Renal cortex interstitium (tissue), 11 donors: ENCODE results near the gene CNTNAP2. TPM values are rescaled to one million over a fixed set of nuclear protein-coding genes. Genes with fewer than 3 reads are reported as not detected.
A peak's percentile ranks its signal among the peaks of the same experiment; 100 is the strongest.

Experiments used
- DNase-seq, 11 donors: peaks; one replicate each; pipeline ENCODE4 v3.0.0-alpha.2; 2013; ENCODE audit warnings: low read depth in 9 of 11, low spot score in 4 of 11; ENCODE audit errors: extremely low read depth in 1 of 11
- polyA plus RNA-seq, 3 donors: library from polyadenylated mRNA; unstranded; fragments of 120-200 nt; gene quantifications; one replicate each; pipeline ENCODE4 v1.2.1, GENCODE V29; 2013; ENCODE audit not compliant: insufficient read length in 3 of 3

CNTNAP2 gene
- polyA plus RNA-seq, 3 donors: 25.6 to 29.3 (median 26.6) TPM

DNA sequence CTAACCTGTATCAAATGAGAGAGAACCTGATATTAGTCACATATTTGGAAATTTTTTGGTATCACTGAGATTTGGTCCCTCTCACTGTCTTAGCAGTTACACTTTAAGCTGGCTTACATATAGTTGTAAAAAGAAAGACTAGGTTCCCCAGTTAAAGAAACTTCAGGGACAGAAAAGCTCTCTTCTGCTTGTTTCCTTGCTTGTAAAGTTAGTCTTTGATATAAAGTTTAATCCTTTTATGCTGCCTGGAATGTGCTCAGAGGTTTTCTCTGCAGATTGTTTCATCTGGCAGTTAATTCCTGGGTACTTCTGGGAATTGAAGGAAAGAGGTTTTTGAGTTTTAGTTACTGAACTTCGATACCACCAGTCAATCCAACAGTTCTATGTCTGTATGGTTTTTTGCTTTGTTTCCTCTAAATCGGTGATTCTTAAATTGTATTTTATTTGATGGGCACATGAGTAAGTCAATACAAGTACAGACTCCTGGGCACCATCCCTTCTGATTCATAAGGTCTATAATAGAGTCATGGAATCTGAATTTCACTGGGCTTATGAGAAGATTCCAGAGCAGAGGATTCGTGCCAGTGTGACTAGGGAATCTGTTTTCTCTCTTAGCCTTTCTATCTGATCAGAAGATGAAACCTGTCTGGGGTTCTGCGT lies 1393.1 kb downstream of the CNTNAP2 start:
- DNase-seq: no peak

DNA sequence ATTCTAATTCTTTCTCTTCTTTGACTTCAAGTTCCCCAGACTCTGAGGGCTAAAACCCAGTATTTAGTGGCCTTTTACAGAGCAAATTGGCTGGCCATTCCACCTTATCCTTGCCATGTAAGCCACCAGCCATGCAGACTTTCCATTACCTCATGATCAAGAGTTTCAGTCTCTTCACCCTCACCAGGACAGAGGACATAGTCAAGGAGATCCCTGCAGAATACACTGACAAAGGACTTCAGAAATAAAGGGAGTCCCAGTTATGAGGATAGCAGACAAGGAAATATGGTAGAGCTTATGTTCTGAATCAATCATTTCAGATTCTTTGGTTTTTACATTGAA lies 1393.6 kb downstream of the CNTNAP2 start:
- DNase-seq: no peak

DNA sequence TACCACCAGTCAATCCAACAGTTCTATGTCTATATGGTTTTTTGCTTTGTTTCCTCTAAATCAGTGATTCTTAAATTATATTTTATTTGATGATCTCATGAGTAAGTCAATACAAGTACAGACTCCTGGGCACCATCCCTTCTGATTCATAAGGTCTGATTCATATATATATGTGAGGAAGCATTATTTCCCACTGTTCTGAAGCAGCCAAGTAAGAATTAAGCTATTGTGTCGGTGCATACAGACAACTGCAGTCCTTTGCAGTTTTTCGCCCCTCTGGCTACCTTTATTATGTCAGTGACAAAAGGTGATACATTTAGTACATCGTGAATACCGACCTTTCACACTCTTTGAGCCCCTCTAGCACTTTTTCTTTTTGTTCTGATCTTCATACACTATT lies 1394.3 kb downstream of the CNTNAP2 start:
- no peak for DNase-seq

DNA sequence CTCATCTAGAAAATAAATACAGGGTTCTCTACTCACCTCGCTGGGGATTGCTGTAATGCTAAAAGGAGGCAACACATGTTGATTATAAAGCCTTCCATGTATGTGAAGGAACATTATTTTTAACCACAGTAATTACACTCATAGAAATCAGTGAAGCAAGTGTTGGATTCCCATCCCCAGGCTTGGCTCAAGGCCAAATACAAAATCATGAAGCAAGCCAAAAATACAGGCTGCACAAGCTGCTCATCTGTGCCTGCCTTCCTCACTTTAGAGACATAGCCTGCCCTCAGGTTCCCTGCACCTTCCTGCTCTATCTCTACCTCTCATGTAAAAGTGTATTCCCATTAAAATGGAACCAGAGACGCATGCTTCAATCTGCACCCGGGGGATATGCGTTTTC lies 1396.8 kb downstream of the CNTNAP2 start:
- no peak for DNase-seq

DNA sequence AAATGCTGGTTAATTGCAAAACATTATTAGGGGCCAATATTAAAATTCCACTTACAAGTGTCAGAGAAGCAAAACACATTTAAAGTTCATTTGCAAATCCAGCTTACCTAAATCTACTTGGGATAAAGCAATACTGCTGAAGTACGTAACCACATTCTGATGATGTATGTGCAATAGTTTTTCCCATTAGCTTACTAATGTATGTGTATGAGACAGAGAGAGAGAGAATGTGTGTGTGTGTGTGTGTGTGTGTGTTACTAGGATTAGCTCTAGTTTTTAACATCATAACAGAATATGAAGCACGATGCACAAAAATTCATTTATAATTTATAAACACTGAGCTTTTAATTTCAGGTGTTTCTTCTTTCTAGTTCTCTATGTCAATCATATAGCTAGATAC lies 1399.8 kb downstream of the CNTNAP2 start:
- DNase-seq: no peak

DNA sequence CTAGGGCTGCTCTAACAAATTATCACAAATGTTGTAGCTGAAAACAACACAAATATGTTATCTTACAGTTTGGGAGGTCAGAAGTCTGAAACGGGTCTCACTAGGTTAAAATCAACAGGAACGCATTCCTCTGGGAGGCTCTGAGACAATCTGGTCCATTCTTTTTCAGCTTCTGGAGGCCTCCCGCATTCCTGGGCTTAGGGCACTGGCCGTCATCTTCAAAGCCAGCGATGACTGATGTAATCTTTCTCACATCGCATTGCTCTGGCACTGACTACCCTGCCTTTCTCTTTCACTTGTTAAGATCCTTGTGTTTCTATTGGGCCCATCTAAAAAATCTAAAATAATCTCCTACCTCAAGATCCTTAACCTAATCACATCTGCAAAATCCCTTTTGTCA lies 1402.5 kb downstream of the CNTNAP2 start:
- no peak for DNase-seq

DNA sequence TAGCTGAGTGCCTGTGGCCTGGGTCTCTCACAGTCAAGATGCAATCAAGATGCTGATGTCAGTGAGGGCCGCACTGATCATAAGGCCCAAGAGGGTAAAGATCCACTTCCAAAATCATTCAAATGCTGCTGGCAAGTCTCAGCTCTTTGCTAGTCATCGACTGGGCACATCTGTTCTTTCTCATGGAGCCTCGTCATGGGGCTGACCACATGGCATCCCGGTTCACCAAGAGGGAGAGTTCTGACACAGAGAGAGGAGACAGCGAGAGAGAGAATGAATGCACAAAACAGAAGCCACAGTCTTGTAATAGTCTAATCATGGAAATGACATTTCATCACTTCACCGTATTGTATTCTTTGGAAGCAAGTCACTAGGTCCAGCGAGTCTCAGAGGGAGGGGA lies 1406.5 kb downstream of the CNTNAP2 start:
- DNase-seq: no peak

DNA sequence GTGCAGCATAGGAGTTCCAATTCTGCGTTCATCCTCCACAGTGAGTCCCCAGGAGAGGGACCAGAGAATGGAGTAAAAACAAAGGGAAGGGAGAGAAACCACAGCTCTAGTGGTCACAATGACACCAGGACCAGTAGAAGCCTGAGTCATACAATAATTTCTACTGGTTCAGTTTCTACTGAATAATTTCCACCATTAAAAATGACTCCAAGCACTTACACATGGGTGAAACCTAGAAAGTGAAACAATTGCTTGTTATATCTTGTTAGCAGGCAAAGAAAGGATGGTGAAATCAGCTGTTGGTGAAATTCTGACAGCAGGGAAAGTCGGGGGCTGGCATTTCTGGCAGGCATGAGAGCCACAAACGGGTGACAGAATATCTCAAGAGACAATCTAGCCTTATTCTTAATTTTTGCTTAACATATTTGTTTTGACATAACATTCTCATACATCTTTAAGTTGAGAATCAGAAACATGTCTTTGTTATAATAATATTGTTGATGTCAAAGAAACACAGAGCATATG lies 1408.2 kb downstream of the CNTNAP2 start:
- DNase-seq: no peak

DNA sequence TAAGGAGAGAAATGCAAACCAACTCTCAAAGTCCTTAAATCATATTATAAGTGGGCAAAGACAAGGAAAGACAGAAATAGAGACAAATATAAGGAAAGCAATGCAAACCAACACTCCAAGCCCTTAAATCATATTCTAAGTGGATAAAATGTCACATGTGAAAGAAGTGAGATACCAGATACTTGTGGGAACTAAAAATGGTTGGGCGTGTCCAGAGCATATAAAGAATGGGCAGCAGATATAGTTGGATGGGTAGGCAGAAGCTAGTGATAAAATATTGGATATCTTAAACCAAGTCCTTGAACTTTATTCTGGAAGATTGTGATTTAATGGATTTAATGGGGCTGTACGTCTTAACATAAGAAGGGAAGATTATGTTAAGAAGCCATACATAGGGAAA lies 1408.7 kb downstream of the CNTNAP2 start:
- no peak for DNase-seq

DNA sequence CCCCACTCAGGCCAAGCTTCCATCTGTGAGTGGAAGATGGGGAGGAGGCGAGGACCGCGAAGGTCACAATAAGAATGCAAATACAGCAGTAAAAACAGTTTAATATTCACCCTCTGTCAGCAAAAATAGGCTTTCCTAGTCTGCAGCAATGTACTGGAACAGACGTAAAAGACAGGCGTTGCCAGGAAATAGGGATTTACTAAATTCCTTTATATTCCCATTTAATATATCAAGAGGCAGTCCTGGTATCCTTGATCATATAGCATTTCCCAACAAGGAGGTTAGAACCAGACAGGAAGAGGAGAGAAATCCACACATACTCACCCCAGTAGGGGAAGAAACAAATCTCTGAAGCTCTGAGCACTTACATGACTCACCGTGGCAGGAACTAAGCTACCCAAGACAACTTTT lies 1419.1 kb downstream of the CNTNAP2 start:
- DNase-seq: no peak

DNA sequence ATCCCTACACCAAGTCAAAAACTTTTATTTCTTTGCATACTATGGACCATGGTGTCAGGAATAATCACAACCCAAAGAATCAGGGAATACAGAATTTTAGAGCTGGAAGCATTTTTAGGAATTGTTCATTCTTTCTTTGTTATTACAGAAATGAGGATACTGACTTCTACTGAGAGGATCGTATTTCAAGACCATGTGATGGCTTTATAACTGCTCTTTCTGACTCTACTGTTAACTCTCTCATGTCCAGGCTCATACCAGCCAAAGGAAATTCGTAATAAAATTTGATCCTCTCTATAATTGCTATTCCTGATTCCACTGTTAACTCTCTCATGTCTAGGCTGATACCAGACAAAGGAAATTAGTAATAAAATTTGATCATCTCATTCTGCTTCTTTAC lies 1423.1 kb downstream of the CNTNAP2 start:
- DNase-seq: no peak

DNA sequence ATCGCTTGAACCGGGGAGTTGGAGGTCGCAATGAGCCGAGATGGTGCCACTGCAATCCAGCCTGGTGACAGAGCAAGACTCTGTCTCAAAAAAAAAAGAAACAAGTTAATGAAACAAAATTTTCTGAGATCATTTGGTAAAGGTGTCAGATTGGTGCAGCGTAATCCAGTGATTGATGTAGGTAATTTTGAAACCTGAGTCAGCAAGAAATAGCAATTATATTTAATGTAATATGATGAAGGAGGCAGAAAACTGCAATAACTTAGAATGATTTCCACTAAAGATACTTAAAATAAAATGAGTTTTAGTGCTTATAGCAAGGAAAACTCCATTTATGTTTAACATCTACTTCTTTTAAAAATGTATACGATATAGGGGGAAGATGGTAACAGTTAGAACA lies 1424.1 kb downstream of the CNTNAP2 start:
- no peak for DNase-seq

DNA sequence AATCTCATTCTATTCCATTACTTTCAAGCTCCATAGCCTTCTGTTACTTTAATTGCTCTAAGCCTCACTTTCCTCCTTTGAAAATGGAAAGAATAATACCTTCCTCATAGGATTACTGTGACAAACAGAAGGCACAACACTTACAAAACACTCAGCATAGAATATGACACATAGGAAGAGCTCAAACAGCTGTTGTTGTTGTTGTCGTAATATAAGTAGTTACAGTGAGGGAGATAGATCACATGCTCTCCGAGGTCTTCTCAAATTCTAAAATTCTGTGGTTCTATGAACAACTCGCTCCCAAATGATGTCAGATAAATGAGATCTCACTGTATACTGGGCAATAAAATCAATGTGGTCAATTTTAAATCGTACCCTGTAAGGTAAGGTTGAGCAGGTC lies 1424.7 kb downstream of the CNTNAP2 start:
- DNase-seq: no peak

DNA sequence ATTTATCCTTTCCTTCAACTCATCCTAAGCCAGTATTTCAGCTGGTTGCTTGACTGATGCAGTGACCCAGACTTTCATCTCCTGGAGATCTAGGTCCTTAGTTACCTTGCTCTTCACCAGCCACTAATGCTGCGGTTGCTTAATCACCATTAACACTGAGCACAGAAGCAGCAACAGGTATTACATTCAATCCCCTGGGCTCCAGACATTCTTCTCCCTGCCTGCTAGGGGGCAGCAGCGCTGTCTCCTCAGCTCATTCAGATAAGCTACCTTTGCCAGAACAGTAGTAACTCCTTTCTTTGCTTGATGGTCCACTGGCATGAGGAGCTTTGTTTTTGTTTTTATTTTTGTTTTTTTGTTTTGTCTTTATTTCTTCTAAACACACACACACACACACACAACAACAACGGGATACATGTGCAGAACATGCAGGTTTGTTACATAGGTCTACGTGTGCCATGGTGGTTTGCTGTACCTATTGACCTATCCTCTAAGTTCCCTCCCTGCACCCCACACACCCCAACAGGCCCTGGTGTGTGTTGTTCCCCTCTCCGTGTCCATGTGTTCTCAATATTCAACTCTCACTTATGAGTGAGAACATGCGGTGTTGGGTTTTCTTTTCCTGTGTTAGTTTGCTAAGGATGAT lies 1430.8 kb downstream of the CNTNAP2 start:
- peak in 1 of 11 donors; percentile 21 for DNase-seq

DNA sequence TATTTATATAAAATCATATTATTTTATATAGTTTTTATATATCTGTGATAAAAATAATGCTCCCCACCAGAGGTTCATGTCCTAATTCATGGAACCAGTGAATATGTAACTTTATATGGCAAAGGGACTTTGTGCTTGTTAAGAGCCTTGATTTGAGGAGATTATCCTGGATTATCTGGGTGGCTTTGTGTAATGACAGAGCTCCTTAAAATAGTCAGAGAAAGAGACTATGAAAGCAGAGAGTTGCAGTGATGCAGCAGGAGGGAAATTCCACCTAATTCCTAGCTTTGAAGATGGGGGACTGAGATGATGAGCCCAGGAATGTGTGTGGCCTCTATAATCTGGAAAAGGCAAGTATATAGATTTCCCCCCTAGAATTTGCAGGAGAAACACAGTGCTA lies 1439.7 kb downstream of the CNTNAP2 start:
- no peak for DNase-seq

DNA sequence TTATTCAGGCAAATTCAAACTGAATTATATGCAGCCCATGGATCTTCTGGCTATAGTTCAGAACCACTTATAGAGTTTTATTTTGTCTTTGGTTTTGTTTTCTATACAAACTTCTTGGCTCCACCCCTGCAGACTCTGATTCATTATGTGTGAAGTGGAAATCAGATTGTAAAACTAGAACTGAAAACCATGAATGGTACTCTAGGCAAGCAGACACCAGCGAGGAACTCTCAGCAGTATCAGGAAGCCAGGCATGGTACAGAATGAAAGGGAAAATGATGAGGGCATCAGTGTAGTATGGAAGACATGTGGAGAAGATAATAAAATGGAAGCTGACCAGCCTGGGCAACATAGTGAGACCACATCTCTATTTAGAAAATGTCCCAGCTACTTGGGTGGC lies 1447.1 kb downstream of the CNTNAP2 start:
- no peak for DNase-seq

DNA sequence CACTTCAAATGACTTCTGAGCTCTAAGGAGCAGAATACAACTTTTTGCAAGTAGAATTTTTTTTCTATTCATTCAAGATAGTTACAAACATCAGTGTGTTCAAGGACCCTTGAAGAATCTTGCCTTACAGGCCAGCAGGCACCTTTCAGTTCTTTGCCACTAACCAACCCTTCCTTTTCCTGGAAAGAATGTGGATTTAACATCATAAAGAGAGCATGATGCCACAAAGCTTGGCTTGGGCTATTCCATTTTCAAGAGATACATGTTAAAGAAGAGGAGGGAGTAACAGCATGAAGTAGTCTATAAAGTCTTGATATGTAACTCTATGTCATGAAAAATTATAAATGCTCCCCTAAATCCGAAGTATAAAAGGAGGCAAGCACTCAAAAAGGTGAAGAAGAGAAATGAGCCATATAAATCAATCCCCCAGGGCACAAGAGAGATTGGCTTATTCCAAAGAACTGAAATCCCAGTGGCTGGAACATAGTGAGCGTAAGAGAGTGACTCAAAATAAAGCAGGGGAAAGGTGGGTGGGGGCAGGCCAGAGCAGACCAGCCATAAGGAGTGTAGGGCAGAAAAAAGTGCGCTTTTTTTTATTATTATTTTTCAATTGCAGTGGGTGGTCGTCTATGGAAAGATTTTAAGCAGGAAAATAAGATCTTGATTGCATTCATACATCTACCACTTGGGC lies 1448.3 kb downstream of the CNTNAP2 start:
- no peak for DNase-seq

DNA sequence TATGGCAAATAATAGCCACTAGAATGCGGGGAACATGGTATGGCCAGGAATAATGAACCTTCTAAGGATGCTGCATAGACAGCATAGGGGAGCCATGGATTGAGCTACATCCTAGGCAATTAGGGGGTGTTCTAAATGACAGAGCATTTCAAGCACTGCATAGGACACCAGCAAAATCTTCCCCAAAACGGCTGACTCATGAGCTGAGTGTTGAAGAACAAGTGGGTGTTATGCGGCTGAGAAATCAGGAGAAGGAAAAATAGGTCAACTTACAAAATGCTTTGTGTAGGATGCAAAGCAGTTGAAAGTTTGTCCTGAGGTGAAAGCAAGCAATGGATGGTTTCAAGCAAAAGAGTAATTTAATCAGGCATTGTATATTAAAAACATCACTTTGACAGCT lies 1450.4 kb downstream of the CNTNAP2 start:
- DNase-seq: no peak

DNA sequence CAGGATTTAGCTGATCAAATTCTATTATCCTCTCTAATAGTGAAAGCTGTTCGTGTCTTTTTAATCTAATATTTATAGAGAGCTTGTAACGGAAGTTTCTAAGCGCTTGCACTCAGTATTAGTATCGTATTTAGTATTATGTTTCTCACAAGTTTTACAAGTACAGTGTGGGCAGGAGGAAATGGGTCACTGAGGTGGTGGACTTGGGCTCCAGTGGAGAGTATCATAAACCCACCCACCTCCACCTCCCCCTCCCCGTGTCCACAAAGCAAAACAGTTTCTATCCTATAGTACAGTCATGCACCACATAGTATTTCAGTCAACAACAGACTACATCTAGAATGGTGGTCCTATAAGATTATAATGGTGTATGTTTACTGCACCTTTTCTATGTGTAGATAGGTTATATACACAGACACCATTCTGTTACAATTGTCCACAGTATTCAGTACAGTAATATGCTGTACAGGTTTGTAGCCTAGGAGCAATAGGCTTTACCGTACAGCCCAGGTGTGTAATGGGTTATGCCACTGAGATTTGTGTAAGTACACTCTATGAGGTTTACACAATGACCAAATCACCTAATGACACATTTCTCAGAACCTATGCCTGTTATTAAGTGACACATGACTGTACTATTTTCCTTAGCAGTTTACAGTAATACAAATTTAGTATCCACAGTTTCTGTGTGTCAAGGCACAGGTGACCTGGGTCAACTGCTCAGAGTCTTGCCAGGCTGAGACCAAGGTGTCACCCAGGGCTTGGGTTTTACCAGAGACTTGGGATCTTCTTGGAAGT lies 1452.7 kb downstream of the CNTNAP2 start:
- no peak for DNase-seq

DNA sequence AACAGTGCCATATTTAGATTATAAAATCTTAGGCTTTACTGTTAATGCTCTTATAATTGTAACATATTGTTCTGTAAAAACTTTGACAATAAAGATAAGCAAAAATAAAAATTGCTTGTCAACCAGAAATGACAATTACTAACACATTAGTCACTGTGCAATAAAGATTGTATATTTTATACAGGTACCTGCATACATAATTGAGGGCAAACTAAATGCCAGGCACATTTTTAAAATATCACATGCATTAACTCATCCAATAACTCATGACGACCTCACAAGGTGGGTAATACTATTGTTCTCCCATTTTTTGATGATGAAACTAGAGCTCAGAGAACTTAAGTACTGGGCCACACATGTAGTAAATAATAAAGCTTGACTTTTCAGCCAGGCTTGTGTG lies 1453.8 kb downstream of the CNTNAP2 start:
- DNase-seq: no peak
